ENCODE results near the gene BPIFB4.
"Not testable (repeated sequence)": the region's sequence is repeated elsewhere in the genome, so short reads cannot be mapped to it uniquely, and the experiment has no call there.

The BPIFB4 gene

GRCh38 chr20:33083544-33084340 is 4.3 kb downstream of the BPIFB4 start:
- H3K9me3 ChIP-seq (ENCODE audit: control insufficient read depth in 2 of 2, low read length in 2 of 2) = no peaks in the 10 kb centered on the region
- no peaks in the 10 kb centered on the region for H3K27me3 ChIP-seq (ENCODE audit: control insufficient read depth in 2 of 2, insufficient read depth in 2 of 2, low read length in 2 of 2)
- H3K27ac ChIP-seq (ENCODE audit: low read depth in 2 of 2, low read length in 2 of 2) = no peak overlapping the region
- H3K4me1 ChIP-seq (ENCODE audit: control insufficient read depth in 2 of 2, insufficient read depth in 2 of 2, low read length in 2 of 2) = no peaks in the 10 kb centered on the region
- no peaks in the 10 kb centered on the region for H3K36me3 ChIP-seq (ENCODE audit: control insufficient read depth in 2 of 2, insufficient read depth in 2 of 2, low read length in 2 of 2)
- no peak overlapping the region for H3K4me3 ChIP-seq (ENCODE audit: low read length in 2 of 2)
- H3K9ac ChIP-seq (ENCODE audit: low read depth in 1 of 2, low read length in 2 of 2) = no peak overlapping the region

GRCh38 chr20:33084722-33085121 is 5.3 kb downstream of the BPIFB4 start:
- Histone ChIP-seq H3K27me3 (ENCODE audit: control insufficient read depth in 2 of 2, insufficient read depth in 2 of 2, low read length in 2 of 2) (no peaks in the 10 kb centered on the region), H3K4me1 (ENCODE audit: control insufficient read depth in 2 of 2, insufficient read depth in 2 of 2, low read length in 2 of 2) (no peaks in the 10 kb centered on the region), H3K27ac (ENCODE audit: low read depth in 2 of 2, low read length in 2 of 2) (no peak overlapping the region), H3K4me3 (ENCODE audit: low read length in 2 of 2) (no peak overlapping the region), H3K36me3 (ENCODE audit: control insufficient read depth in 2 of 2, insufficient read depth in 2 of 2, low read length in 2 of 2) (no peaks in the 10 kb centered on the region), H3K9ac (ENCODE audit: low read depth in 1 of 2, low read length in 2 of 2) (no peak overlapping the region), H3K9me3 (ENCODE audit: control insufficient read depth in 2 of 2, low read length in 2 of 2) (no peaks in the 10 kb centered on the region)

GRCh38 chr20:33086052-33086722 is 6.7 kb downstream of the BPIFB4 start:
- no peak overlapping the region for H3K27ac ChIP-seq (ENCODE audit: low read depth in 2 of 2, low read length in 2 of 2)
- no peak overlapping the region for H3K4me3 ChIP-seq (ENCODE audit: low read length in 2 of 2)
- H3K4me1 ChIP-seq (ENCODE audit: control insufficient read depth in 2 of 2, insufficient read depth in 2 of 2, low read length in 2 of 2) = no peaks in the 10 kb centered on the region
- no peaks in the 10 kb centered on the region for H3K27me3 ChIP-seq (ENCODE audit: control insufficient read depth in 2 of 2, insufficient read depth in 2 of 2, low read length in 2 of 2)
- H3K9ac ChIP-seq (ENCODE audit: low read depth in 1 of 2, low read length in 2 of 2) = no peak overlapping the region
- H3K9me3 ChIP-seq (ENCODE audit: control insufficient read depth in 2 of 2, low read length in 2 of 2) = no peaks in the 10 kb centered on the region
- no peaks in the 10 kb centered on the region for H3K36me3 ChIP-seq (ENCODE audit: control insufficient read depth in 2 of 2, insufficient read depth in 2 of 2, low read length in 2 of 2)

- no peaks in the 10 kb centered on the region for H3K9me3 ChIP-seq (ENCODE audit: control insufficient read depth in 2 of 2, low read length in 2 of 2)
- H3K9ac ChIP-seq (ENCODE audit: low read depth in 1 of 2, low read length in 2 of 2) = no peak overlapping the region
- no peaks in the 10 kb centered on the region for H3K4me1 ChIP-seq (ENCODE audit: control insufficient read depth in 2 of 2, insufficient read depth in 2 of 2, low read length in 2 of 2)
Observed at GRCh38 chr20:33091147-33091546, 11.7 kb downstream of the BPIFB4 start.

DNA sequence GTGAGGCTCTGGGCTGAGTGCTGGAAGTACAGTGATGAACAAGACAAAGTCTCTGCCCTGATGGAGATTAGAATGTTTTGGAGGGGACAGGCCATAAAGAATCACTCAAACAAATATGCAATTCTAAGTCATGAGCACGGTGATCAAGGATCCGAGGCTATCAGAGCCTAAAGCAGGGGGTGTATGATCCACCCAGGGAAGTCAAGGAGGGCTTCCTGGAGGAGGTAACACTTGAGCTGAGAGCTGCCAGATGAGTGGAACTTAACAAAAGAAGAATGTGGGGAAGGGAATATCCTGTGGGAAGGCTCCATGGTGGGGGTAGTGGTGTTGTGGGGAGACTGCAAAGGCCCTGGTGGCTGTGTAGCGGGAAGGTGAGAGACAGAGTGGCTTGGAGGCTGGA is 12.2 kb downstream of the BPIFB4 start:
- no peak overlapping the region for H3K27ac ChIP-seq (ENCODE audit: low read depth in 2 of 2, low read length in 2 of 2)
- no peak overlapping the region for H3K9ac ChIP-seq (ENCODE audit: low read depth in 1 of 2, low read length in 2 of 2)
- H3K4me3 ChIP-seq (ENCODE audit: low read length in 2 of 2) = no peak overlapping the region
- H3K36me3 ChIP-seq (ENCODE audit: control insufficient read depth in 2 of 2, insufficient read depth in 2 of 2, low read length in 2 of 2) = no peaks in the 10 kb centered on the region
- no peaks in the 10 kb centered on the region for H3K4me1 ChIP-seq (ENCODE audit: control insufficient read depth in 2 of 2, insufficient read depth in 2 of 2, low read length in 2 of 2)
- H3K9me3 ChIP-seq (ENCODE audit: control insufficient read depth in 2 of 2, low read length in 2 of 2) = no peaks in the 10 kb centered on the region
- no peaks in the 10 kb centered on the region for H3K27me3 ChIP-seq (ENCODE audit: control insufficient read depth in 2 of 2, insufficient read depth in 2 of 2, low read length in 2 of 2)

More at GRCh38 chr20:33091147-33091546, 11.7 kb downstream of the BPIFB4 start:
- Histone ChIP-seq H3K27me3 (ENCODE audit: control insufficient read depth in 2 of 2, insufficient read depth in 2 of 2, low read length in 2 of 2) (no peaks in the 10 kb centered on the region), H3K36me3 (ENCODE audit: control insufficient read depth in 2 of 2, insufficient read depth in 2 of 2, low read length in 2 of 2) (no peaks in the 10 kb centered on the region), H3K27ac (ENCODE audit: low read depth in 2 of 2, low read length in 2 of 2) (no peak overlapping the region), H3K4me3 (ENCODE audit: low read length in 2 of 2) (no peak overlapping the region)

- no peaks in the 10 kb centered on the region for H3K4me1 ChIP-seq (ENCODE audit: control insufficient read depth in 2 of 2, insufficient read depth in 2 of 2, low read length in 2 of 2)
- H3K9ac ChIP-seq (ENCODE audit: low read depth in 1 of 2, low read length in 2 of 2) = no peak overlapping the region
- H3K4me3 ChIP-seq (ENCODE audit: low read length in 2 of 2) = no peak overlapping the region
- no peaks in the 10 kb centered on the region for H3K9me3 ChIP-seq (ENCODE audit: control insufficient read depth in 2 of 2, low read length in 2 of 2)
- no peaks in the 10 kb centered on the region for H3K27me3 ChIP-seq (ENCODE audit: control insufficient read depth in 2 of 2, insufficient read depth in 2 of 2, low read length in 2 of 2)
- no peaks in the 10 kb centered on the region for H3K36me3 ChIP-seq (ENCODE audit: control insufficient read depth in 2 of 2, insufficient read depth in 2 of 2, low read length in 2 of 2)
- H3K27ac ChIP-seq (ENCODE audit: low read depth in 2 of 2, low read length in 2 of 2) = no peak overlapping the region
Observed at GRCh38 chr20:33092361-33092760, 12.9 kb downstream of the BPIFB4 start.

- no peak overlapping the region for H3K4me3 ChIP-seq (ENCODE audit: low read length in 2 of 2)
- no peaks in the 10 kb centered on the region for H3K4me1 ChIP-seq (ENCODE audit: control insufficient read depth in 2 of 2, insufficient read depth in 2 of 2, low read length in 2 of 2)
- H3K36me3 ChIP-seq (ENCODE audit: control insufficient read depth in 2 of 2, insufficient read depth in 2 of 2, low read length in 2 of 2) = no peaks in the 10 kb centered on the region
- H3K9me3 ChIP-seq (ENCODE audit: control insufficient read depth in 2 of 2, low read length in 2 of 2) = no peaks in the 10 kb centered on the region
- no peaks in the 10 kb centered on the region for H3K27me3 ChIP-seq (ENCODE audit: control insufficient read depth in 2 of 2, insufficient read depth in 2 of 2, low read length in 2 of 2)
- no peak overlapping the region for H3K9ac ChIP-seq (ENCODE audit: low read depth in 1 of 2, low read length in 2 of 2)
- H3K27ac ChIP-seq (ENCODE audit: low read depth in 2 of 2, low read length in 2 of 2) = no peak overlapping the region
Observed at GRCh38 chr20:33093074-33093473, 13.6 kb downstream of the BPIFB4 start.

- Histone ChIP-seq H3K27me3 (ENCODE audit: control insufficient read depth in 2 of 2, insufficient read depth in 2 of 2, low read length in 2 of 2) (no peaks in the 10 kb centered on the region), H3K36me3 (ENCODE audit: control insufficient read depth in 2 of 2, insufficient read depth in 2 of 2, low read length in 2 of 2) (no peaks in the 10 kb centered on the region), H3K9me3 (ENCODE audit: control insufficient read depth in 2 of 2, low read length in 2 of 2) (no peaks in the 10 kb centered on the region), H3K4me1 (ENCODE audit: control insufficient read depth in 2 of 2, insufficient read depth in 2 of 2, low read length in 2 of 2) (no peaks in the 10 kb centered on the region), H3K9ac (ENCODE audit: low read depth in 1 of 2, low read length in 2 of 2) (no peak overlapping the region), H3K27ac (ENCODE audit: low read depth in 2 of 2, low read length in 2 of 2) (no peak overlapping the region), H3K4me3 (ENCODE audit: low read length in 2 of 2) (no peak overlapping the region)
Observed at GRCh38 chr20:33093582-33093981, 14.1 kb downstream of the BPIFB4 start.

- H3K27ac ChIP-seq (ENCODE audit: low read depth in 2 of 2, low read length in 2 of 2) = no peak overlapping the region
- H3K4me1 ChIP-seq (ENCODE audit: control insufficient read depth in 2 of 2, insufficient read depth in 2 of 2, low read length in 2 of 2) = no peaks in the 10 kb centered on the region
- H3K27me3 ChIP-seq (ENCODE audit: control insufficient read depth in 2 of 2, insufficient read depth in 2 of 2, low read length in 2 of 2) = no peaks in the 10 kb centered on the region
- H3K9me3 ChIP-seq (ENCODE audit: control insufficient read depth in 2 of 2, low read length in 2 of 2) = no peaks in the 10 kb centered on the region
- H3K9ac ChIP-seq (ENCODE audit: low read depth in 1 of 2, low read length in 2 of 2) = no peak overlapping the region
- no peak overlapping the region for H3K4me3 ChIP-seq (ENCODE audit: low read length in 2 of 2)
- no peaks in the 10 kb centered on the region for H3K36me3 ChIP-seq (ENCODE audit: control insufficient read depth in 2 of 2, insufficient read depth in 2 of 2, low read length in 2 of 2)
Observed at GRCh38 chr20:33095249-33095648, 15.8 kb downstream of the BPIFB4 start.

DNA sequence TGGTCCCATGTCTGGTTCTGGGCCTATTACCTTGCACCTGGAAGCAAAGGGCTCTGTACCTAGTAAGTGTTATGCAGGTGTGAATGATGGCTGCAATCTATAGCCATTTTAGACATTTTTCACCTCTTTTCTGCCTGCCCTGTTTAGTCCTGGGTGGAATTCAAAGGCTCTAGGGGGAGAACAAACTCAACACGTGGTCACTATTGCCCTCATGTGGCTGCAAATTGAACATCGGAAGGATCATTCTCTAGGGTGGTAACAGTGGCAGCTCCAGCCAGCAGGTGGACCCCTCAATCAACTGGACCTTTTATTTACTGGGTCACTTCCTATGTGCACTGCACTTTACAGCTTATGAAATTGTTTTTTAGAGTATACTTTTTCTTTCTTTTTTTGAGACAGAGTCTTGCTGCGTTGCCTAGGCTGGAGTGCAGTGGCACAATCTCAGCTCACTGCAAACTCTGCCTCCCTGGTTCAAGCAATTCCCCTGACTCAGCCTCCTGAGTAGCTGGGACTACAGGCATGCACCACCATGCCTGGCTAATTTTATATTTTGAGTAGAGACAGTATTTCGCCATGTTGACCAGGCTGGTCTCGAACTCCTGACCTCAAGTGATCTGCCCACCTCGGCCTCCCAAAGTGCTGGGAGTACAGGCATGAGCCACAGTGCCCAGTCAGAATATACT is 16.6 kb downstream of the BPIFB4 start:
- H3K4me1 ChIP-seq (ENCODE audit: control insufficient read depth in 2 of 2, insufficient read depth in 2 of 2, low read length in 2 of 2); H3K9ac ChIP-seq (ENCODE audit: low read depth in 1 of 2, low read length in 2 of 2); H3K4me3 ChIP-seq (ENCODE audit: low read length in 2 of 2); H3K27ac ChIP-seq (ENCODE audit: low read depth in 2 of 2, low read length in 2 of 2); H3K27me3 ChIP-seq (ENCODE audit: control insufficient read depth in 2 of 2, insufficient read depth in 2 of 2, low read length in 2 of 2); H3K36me3 ChIP-seq (ENCODE audit: control insufficient read depth in 2 of 2, insufficient read depth in 2 of 2, low read length in 2 of 2); H3K9me3 ChIP-seq (ENCODE audit: control insufficient read depth in 2 of 2, low read length in 2 of 2): not testable (repeated sequence)
